Progenitor cell of endocrine pancreas (in vitro differentiated cells): ENCODE results near the gene CAPN8. TPM values are rescaled to one million over a fixed set of nuclear protein-coding genes. Genes with fewer than 3 reads are reported as not detected.

ENCODE experiments used
- DNase-seq: peaks from one replicate; pipeline ENCODE4 v3.0.0; 2021; ENCODE audit warnings: low spot score; ENCODE audit not compliant: unreplicated experiment
- H3K27ac Mint-ChIP-seq: 2 replicates; pipeline ENCODE4 v1.8.0; 2021; ENCODE audit warnings: mild to moderate bottlenecking, moderate library complexity, mixed read lengths
- H3K27me3 Mint-ChIP-seq: 2 replicates; pipeline ENCODE4 v1.8.0; 2021; ENCODE audit warnings: mixed read lengths
- H3K36me3 Mint-ChIP-seq: 2 replicates; pipeline ENCODE4 v1.8.0; 2022; ENCODE audit warnings: mixed read lengths; ENCODE audit not compliant: insufficient read depth
- H3K4me1 Mint-ChIP-seq: 2 replicates; pipeline ENCODE4 v1.8.0; 2021; ENCODE audit warnings: low read depth, mixed read lengths
- H3K4me3 Mint-ChIP-seq: 2 replicates; pipeline ENCODE4 v1.8.0; 2021; ENCODE audit warnings: low read depth, mild to moderate bottlenecking, moderate library complexity, mixed read lengths
- H3K9me3 Mint-ChIP-seq: 2 replicates; pipeline ENCODE4 v1.8.0; 2021; ENCODE audit warnings: low read depth, mixed read lengths
- CTCF ChIP-seq: fragments of 200-600 bp; sonication (generic); IDR thresholded peaks from one replicate; pipeline ENCODE4 v1.5.0; 2021; ENCODE audit warnings: antibody characterized with exemption, mild to moderate bottlenecking; ENCODE audit not compliant: unreplicated experiment
- total RNA-seq: library from RNA; stranded (reverse); gene quantifications from 2 replicates; pipeline ENCODE4 v1.2.1, GENCODE V29; 2021

The CAPN8 gene
- total RNA-seq, 1 donor from 2014 or later = 1.3 TPM

GRCh38 chr1:223549740-223550139 is 115.8 kb downstream of the CAPN8 start:
- no peaks in the 10 kb centered on the region for H3K36me3 Mint-ChIP-seq
- H3K4me3 Mint-ChIP-seq = no peak overlapping the region
- peaks cover 7% of the 10 kb centered on the region for H3K27me3 Mint-ChIP-seq
- H3K27ac Mint-ChIP-seq = no peak overlapping the region
- H3K9me3 Mint-ChIP-seq = no peaks in the 10 kb centered on the region
- no peak for TF ChIP-seq CTCF
- DNase-seq = no peak
- H3K4me1 Mint-ChIP-seq = peaks cover 18% of the 10 kb centered on the region

GRCh38 chr1:223547316-223548114 is 118.0 kb downstream of the CAPN8 start:
- no peaks in the 10 kb centered on the region for H3K9me3 Mint-ChIP-seq
- H3K4me3 Mint-ChIP-seq = no peak overlapping the region
- no peaks in the 10 kb centered on the region for H3K36me3 Mint-ChIP-seq
- H3K4me1 Mint-ChIP-seq = peaks cover 14% of the 10 kb centered on the region
- no peak for TF ChIP-seq CTCF
- H3K27ac Mint-ChIP-seq = no peak overlapping the region
- DNase-seq = no peak
- peaks cover 7% of the 10 kb centered on the region for H3K27me3 Mint-ChIP-seq

GRCh38 chr1:223545343-223545742 is 120.2 kb downstream of the CAPN8 start:
- H3K27me3 Mint-ChIP-seq = peaks cover 7% of the 10 kb centered on the region
- H3K9me3 Mint-ChIP-seq = no peaks in the 10 kb centered on the region
- DNase-seq = no peak
- no peak overlapping the region for H3K4me3 Mint-ChIP-seq
- no peaks in the 10 kb centered on the region for H3K36me3 Mint-ChIP-seq
- no peak for TF ChIP-seq CTCF
- no peak overlapping the region for H3K27ac Mint-ChIP-seq
- H3K4me1 Mint-ChIP-seq = peaks cover 21% of the 10 kb centered on the region

GRCh38 chr1:223543560-223543959 is 121.9 kb downstream of the CAPN8 start:
- no peak overlapping the region for H3K4me3 Mint-ChIP-seq
- H3K4me1 Mint-ChIP-seq = peaks cover 21% of the 10 kb centered on the region
- no peaks in the 10 kb centered on the region for H3K9me3 Mint-ChIP-seq
- no peak for DNase-seq
- TF ChIP-seq CTCF = no peak
- H3K27ac Mint-ChIP-seq = no peak overlapping the region
- H3K36me3 Mint-ChIP-seq = no peaks in the 10 kb centered on the region
- peaks cover 15% of the 10 kb centered on the region for H3K27me3 Mint-ChIP-seq

- no peak for TF ChIP-seq CTCF
- H3K9me3 Mint-ChIP-seq = no peaks in the 10 kb centered on the region
- DNase-seq = no peak
- no peaks in the 10 kb centered on the region for H3K36me3 Mint-ChIP-seq
- H3K4me1 Mint-ChIP-seq = peaks cover 21% of the 10 kb centered on the region
- H3K27me3 Mint-ChIP-seq = peaks cover 16% of the 10 kb centered on the region
- H3K27ac Mint-ChIP-seq = no peak overlapping the region
- no peak overlapping the region for H3K4me3 Mint-ChIP-seq
These were observed 122.7 kb downstream of the CAPN8 start for GRCh38 chr1:223542831-223543230.
